Muscle of leg (tissue), 11 donors: ENCODE data around the gene ZFP69. TPM values are rescaled to one million over a fixed set of nuclear protein-coding genes. Genes with fewer than 3 reads are reported as not detected.

Source experiments
- DNase-seq: peaks from one replicate; pipeline ENCODE4 v3.0.0; 2013
- H3K27ac ChIP-seq: one replicate; pipeline ENCODE4 v1.5.1; 2013; ENCODE audit warnings: mild to moderate bottlenecking, low read length, control low read depth
- H3K27me3 ChIP-seq: one replicate; pipeline ENCODE4 v1.6.1; 2013; ENCODE audit warnings: low read length; ENCODE audit not compliant: control insufficient read depth, insufficient read depth
- H3K36me3 ChIP-seq: one replicate; pipeline ENCODE4 v1.6.1; 2013; ENCODE audit warnings: low read length; ENCODE audit not compliant: control insufficient read depth, insufficient read depth
- H3K4me1 ChIP-seq: one replicate; pipeline ENCODE4 v1.6.1; 2013; ENCODE audit warnings: low read length; ENCODE audit not compliant: control insufficient read depth, insufficient read depth
- H3K4me3 ChIP-seq: one replicate; pipeline ENCODE4 v1.5.1; 2013; ENCODE audit warnings: low read length, control low read depth
- H3K9me3 ChIP-seq: replicated peaks from 2 replicates; pipeline ENCODE4 v1.6.1; 2013; ENCODE audit warnings: low read depth, low read length; ENCODE audit not compliant: control insufficient read depth
- WGBS: methylation state at CpG from one replicate; pipeline ENCODE4 v1.1.5; 2013; ENCODE audit warnings: missing lambda C conversion rate; ENCODE audit not compliant: insufficient coverage; 5-methylcytosine and 5-hydroxymethylcytosine counted together
- polyA plus RNA-seq, 8 donors: library from polyadenylated mRNA; unstranded; fragments of 120-200 nt; gene quantifications; one replicate each; pipeline versions ENCODE4 v1.2.1 to v1.2.3, GENCODE V29; 2013; ENCODE audit warnings: inconsistent platforms in 1 of 8, low replicate concordance in 1 of 8; ENCODE audit not compliant: insufficient read length in 8 of 8, insufficient read depth in 1 of 8
- total RNA-seq: library from RNA; stranded (reverse); fragments of 120-200 nt; gene quantifications from one replicate; pipeline ENCODE4 v1.2.4, GENCODE V29; 2013

The ZFP69 gene
- total and polyA plus RNA-seq, 9 donors, result 4.0 to 5.6 (median 4.4) TPM

- no peak for DNase-seq
- H3K27ac ChIP-seq, result peak overlapping the region; percentile 76
- H3K9me3 ChIP-seq, result peaks cover 16% of the 10 kb centered on the region
- H3K36me3 ChIP-seq, result no peaks in the 10 kb centered on the region
- H3K4me1 ChIP-seq, result peaks cover 4% of the 10 kb centered on the region
- H3K4me3 ChIP-seq, result peak overlapping the region; percentile 86
- WGBS, result 4% methylated on average over 2 of the region's 6 CpGs
- no peaks in the 10 kb centered on the region for H3K27me3 ChIP-seq
Measured at GRCh38 chr1:40507973-40508372, 30.9 kb downstream of the ZFP69 start.

- no peaks in the 10 kb centered on the region for H3K27me3 ChIP-seq
- peak within 1 kb of the TSS; percentile 76 for H3K27ac ChIP-seq
- peaks cover 4% of the 10 kb centered on the region for H3K4me1 ChIP-seq
- under 1% methylated on average over 74 of the region's 76 CpGs for WGBS
- peak; percentile 89 for DNase-seq
- peaks cover 13% of the 10 kb centered on the region for H3K9me3 ChIP-seq
- H3K4me3 ChIP-seq, result peak within 1 kb of the TSS; percentile 86
- H3K36me3 ChIP-seq, result no peaks in the 10 kb centered on the region
Measured at GRCh38 chr1:40508375-40509341, 31.6 kb downstream of the ZFP69 start, which contains the start of gene EXO5. TSS of gene EXO5 (plus strand) at chr1:40508767. CDS start at chr1:40514545, 5,778 bp downstream.

- Histone ChIP-seq H3K36me3 (peaks cover 13% of the 10 kb centered on the region), H3K27ac (no peak overlapping the region), H3K4me1 (no peaks in the 10 kb centered on the region), H3K9me3 (peaks cover 70% of the 10 kb centered on the region), H3K4me3 (no peak overlapping the region), H3K27me3 (no peaks in the 10 kb centered on the region)
- no CpG with 5 or more reads among the region's 2 CpGs for WGBS
- DNase-seq, result no peak
Measured at GRCh38 chr1:40519517-40519916, 42.4 kb downstream of the ZFP69 start.

- no peaks in the 10 kb centered on the region for H3K36me3 ChIP-seq
- 46% methylated on average over 2 of the region's 5 CpGs for WGBS
- no peaks in the 10 kb centered on the region for H3K9me3 ChIP-seq
- peak overlapping the region; percentile 95 for H3K27ac ChIP-seq
- H3K27me3 ChIP-seq, result no peaks in the 10 kb centered on the region
- DNase-seq, result no peak
- peaks cover 3% of the 10 kb centered on the region for H3K4me1 ChIP-seq
- H3K4me3 ChIP-seq, result peak overlapping the region; percentile 62
Measured at GRCh38 chr1:40530735-40531380, 53.8 kb downstream of the ZFP69 start.

GRCh38 chr1:40531381-40532061 lies 54.4 kb downstream of the ZFP69 start, which contains the start of gene ZNF684:
TSS of gene ZNF684 (plus strand) at chr1:40531637. CDS start at chr1:40533167, 1,530 bp downstream.
- DNase-seq, result peak; percentile 98
- Histone ChIP-seq H3K27me3 (no peaks in the 10 kb centered on the region), H3K9me3 (no peaks in the 10 kb centered on the region), H3K4me3 (peak within 1 kb of the TSS; percentile 62), H3K27ac (peak within 1 kb of the TSS; percentile 95), H3K4me1 (peaks cover 3% of the 10 kb centered on the region), H3K36me3 (no peaks in the 10 kb centered on the region)
- 0% methylated on average over 24 of the region's 35 CpGs for WGBS

- DNase-seq, result no peak
- peaks cover 3% of the 10 kb centered on the region for H3K4me1 ChIP-seq
- peak overlapping the region; percentile 62 for H3K4me3 ChIP-seq
- H3K9me3 ChIP-seq, result no peaks in the 10 kb centered on the region
- no peaks in the 10 kb centered on the region for H3K36me3 ChIP-seq
- H3K27me3 ChIP-seq, result no peaks in the 10 kb centered on the region
- WGBS, result 0% methylated on average over 3 of the region's 3 CpGs
- peak overlapping the region; percentile 95 for H3K27ac ChIP-seq
Measured at GRCh38 chr1:40532062-40532389, 54.9 kb downstream of the ZFP69 start.

- no peaks in the 10 kb centered on the region for H3K36me3 ChIP-seq
- H3K9me3 ChIP-seq, result no peaks in the 10 kb centered on the region
- DNase-seq, result peak; percentile 38
- no peak overlapping the region for H3K27ac ChIP-seq
- peaks cover 3% of the 10 kb centered on the region for H3K4me1 ChIP-seq
- H3K4me3 ChIP-seq, result no peak overlapping the region
- H3K27me3 ChIP-seq, result no peaks in the 10 kb centered on the region
Measured at GRCh38 chr1:40532844-40533424, 55.8 kb downstream of the ZFP69 start.

GRCh38 chr1:40534589-40534988 lies 57.5 kb downstream of the ZFP69 start:
- Histone ChIP-seq H3K27me3 (no peaks in the 10 kb centered on the region), H3K36me3 (no peaks in the 10 kb centered on the region), H3K27ac (no peak overlapping the region), H3K9me3 (no peaks in the 10 kb centered on the region), H3K4me1 (peaks cover 3% of the 10 kb centered on the region), H3K4me3 (no peak overlapping the region)
- no peak for DNase-seq

- Histone ChIP-seq H3K4me3 (no peak overlapping the region), H3K4me1 (peaks cover 3% of the 10 kb centered on the region), H3K27me3 (no peaks in the 10 kb centered on the region), H3K36me3 (no peaks in the 10 kb centered on the region), H3K27ac (no peak overlapping the region), H3K9me3 (no peaks in the 10 kb centered on the region)
- no CpG with 5 or more reads among the region's 2 CpGs for WGBS
- no peak for DNase-seq
Measured at GRCh38 chr1:40535732-40536131, 58.6 kb downstream of the ZFP69 start.

GRCh38 chr1:40539338-40539737 lies 62.2 kb downstream of the ZFP69 start:
- no peak for DNase-seq
- no peaks in the 10 kb centered on the region for H3K4me1 ChIP-seq
- H3K4me3 ChIP-seq, result no peak overlapping the region
- WGBS, result 90% methylated on average over 3 of the region's 7 CpGs
- no peaks in the 10 kb centered on the region for H3K9me3 ChIP-seq
- H3K27ac ChIP-seq, result no peak overlapping the region
- peaks cover 7% of the 10 kb centered on the region for H3K36me3 ChIP-seq
- H3K27me3 ChIP-seq, result no peaks in the 10 kb centered on the region
